ENCODE results near the gene BMI1. TPM values are rescaled to one million over a fixed set of nuclear protein-coding genes. Genes with fewer than 3 reads are reported as not detected.
A peak's percentile ranks its signal among the peaks of the same experiment; 100 is the strongest.
"Not testable (repeated sequence)": the region's sequence is repeated elsewhere in the genome, so short reads cannot be mapped to it uniquely, and the experiment has no call there.

The BMI1 gene
- total RNA-seq, 6 experiments from 2014 or later, result 23.7 to 36.6 (median 27.8) TPM

GRCh38 chr10:22356324-22356873 is 35.5 kb downstream of the BMI1 start:
- TF ChIP-seq CTCF (IDR thresholded peaks at IDR 0.05) (no peak), POLR2A (IDR thresholded peaks at IDR 0.05) (no peak)
- Histone ChIP-seq H3K27me3 (no peaks in the 10 kb centered on the region), H3K4me3 (no peak overlapping the region), H3K4me1 (no peaks in the 10 kb centered on the region), H3K9me3 (no peaks in the 10 kb centered on the region), H3K27ac (no peak overlapping the region), H3K36me3 (no peaks in the 10 kb centered on the region)
- no peak for ATAC-seq
- intact Hi-C loops (cut with DNase I), result no loop called here
- WGBS (ENCODE audit: insufficient coverage, low coverage, low lambda C conversion rate, missing lambda C conversion rate), result 77% methylated on average over 4 of the region's 4 CpGs
- no peak for DNase-seq

GRCh38 chr10:22357770-22358169 is 36.9 kb downstream of the BMI1 start:
- ATAC-seq, result not testable (repeated sequence)

GRCh38 chr10:22363305-22363704 is 42.4 kb downstream of the BMI1 start:
- intact Hi-C loops (cut with DNase I), result no loop called here
- WGBS (ENCODE audit: insufficient coverage, low coverage, low lambda C conversion rate, missing lambda C conversion rate), result 79% methylated on average over 6 of the region's 6 CpGs
- TF ChIP-seq POLR2A (IDR thresholded peaks at IDR 0.05), result no peak
- no peak for TF ChIP-seq CTCF (IDR thresholded peaks at IDR 0.05)
- Histone ChIP-seq H3K27me3 (peaks cover 0 to 4% of the 10 kb centered on the region in 2 donors), H3K9me3 (no peaks in the 10 kb centered on the region), H3K4me1 (no peaks in the 10 kb centered on the region), H3K36me3 (no peaks in the 10 kb centered on the region), H3K4me3 (no peak overlapping the region), H3K27ac (no peak overlapping the region)
- ATAC-seq (no peak), DNase-seq (no peak)

More at GRCh38 chr10:22357770-22358169, 36.9 kb downstream of the BMI1 start:
- H3K9me3 ChIP-seq; H3K27me3 ChIP-seq; DNase-seq; H3K4me3 ChIP-seq; H3K27ac ChIP-seq; H3K36me3 ChIP-seq; H3K4me1 ChIP-seq; intact Hi-C loops (cut with DNase I): not testable (repeated sequence)
- whole genome bisulfite sequencing (ENCODE audit: insufficient coverage, low coverage, low lambda C conversion rate, missing lambda C conversion rate), result 82% methylated on average over 3 of the region's 4 CpGs

- 80% methylated on average over 5 of the region's 5 CpGs for WGBS (ENCODE audit: insufficient coverage, low coverage, low lambda C conversion rate, missing lambda C conversion rate)
- no peak for TF ChIP-seq CTCF (IDR thresholded peaks at IDR 0.05)
- TF ChIP-seq POLR2A (IDR thresholded peaks at IDR 0.05), result no peak
- Histone ChIP-seq H3K27ac (no peak overlapping the region), H3K4me1 (no peaks in the 10 kb centered on the region), H3K9me3 (no peaks in the 10 kb centered on the region), H3K27me3 (peaks cover 0 to 4% of the 10 kb centered on the region in 2 donors), H3K36me3 (no peaks in the 10 kb centered on the region), H3K4me3 (no peak overlapping the region)
- DNase-seq (no peak), ATAC-seq (no peak)
- intact Hi-C loops (cut with DNase I), result no loop called here
Observed at GRCh38 chr10:22364407-22365140, 43.7 kb downstream of the BMI1 start.

GRCh38 chr10:22365233-22365632 is 44.3 kb downstream of the BMI1 start:
- WGBS (ENCODE audit: insufficient coverage, low coverage, low lambda C conversion rate, missing lambda C conversion rate), result 81% methylated on average over 1 of the region's 1 CpG
- Histone ChIP-seq H3K4me1 (no peaks in the 10 kb centered on the region), H3K4me3 (no peak overlapping the region), H3K9me3 (no peaks in the 10 kb centered on the region), H3K27ac (no peak overlapping the region), H3K36me3 (no peaks in the 10 kb centered on the region), H3K27me3 (peaks cover 0 to 4% of the 10 kb centered on the region in 2 donors)
- intact Hi-C loops (cut with DNase I), result no loop called here
- no peak for TF ChIP-seq POLR2A (IDR thresholded peaks at IDR 0.05)
- no peak for TF ChIP-seq CTCF (IDR thresholded peaks at IDR 0.05)
- ATAC-seq (peak; percentile 46 to 71 (median 54)), DNase-seq (no peak)
